DOHH2 (cell line): ENCODE results near the gene COL25A1.

ENCODE experiments used
- EZH2phosphoT487 ChIP-seq: fragments of 200-600 bp; sonication (generic); IDR thresholded peaks from 2 replicates; pipeline ENCODE4 v1.6.1; 2017; ENCODE audit warnings: borderline replicate concordance, mild to moderate bottlenecking, antibody characterized with exemption, low read length, moderate library complexity, mixed read lengths
- TF ChIP-seq, protein P1 (sequence below): fragments of 200-600 bp; sonication (generic); IDR thresholded peaks from one replicate; pipeline ENCODE4 v1.5.1; 2014; ENCODE audit warnings: antibody characterized with exemption, mild to moderate bottlenecking, low read depth, low read length; ENCODE audit not compliant: poor library complexity, severe bottlenecking

DNA sequence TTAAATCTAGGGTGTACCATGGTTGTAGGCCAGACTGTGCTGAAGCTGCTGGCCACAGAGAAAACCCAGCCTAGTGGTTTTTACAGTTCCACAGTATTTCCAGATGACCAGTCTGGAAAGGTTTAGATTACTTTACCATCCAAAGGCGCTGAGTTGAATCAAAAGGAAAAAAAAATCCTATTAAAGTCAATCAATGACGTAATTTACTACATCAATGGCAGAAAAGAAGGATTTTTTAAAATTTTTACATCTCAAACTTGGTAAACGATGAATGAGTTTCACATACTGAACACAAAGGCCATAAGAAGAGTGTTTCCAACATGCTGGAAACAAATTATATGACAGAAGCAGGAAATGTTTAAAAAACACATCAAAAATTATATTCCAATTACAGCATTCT, 409.0 kb downstream of the COL25A1 start:
- TF ChIP-seq, protein P1, sequence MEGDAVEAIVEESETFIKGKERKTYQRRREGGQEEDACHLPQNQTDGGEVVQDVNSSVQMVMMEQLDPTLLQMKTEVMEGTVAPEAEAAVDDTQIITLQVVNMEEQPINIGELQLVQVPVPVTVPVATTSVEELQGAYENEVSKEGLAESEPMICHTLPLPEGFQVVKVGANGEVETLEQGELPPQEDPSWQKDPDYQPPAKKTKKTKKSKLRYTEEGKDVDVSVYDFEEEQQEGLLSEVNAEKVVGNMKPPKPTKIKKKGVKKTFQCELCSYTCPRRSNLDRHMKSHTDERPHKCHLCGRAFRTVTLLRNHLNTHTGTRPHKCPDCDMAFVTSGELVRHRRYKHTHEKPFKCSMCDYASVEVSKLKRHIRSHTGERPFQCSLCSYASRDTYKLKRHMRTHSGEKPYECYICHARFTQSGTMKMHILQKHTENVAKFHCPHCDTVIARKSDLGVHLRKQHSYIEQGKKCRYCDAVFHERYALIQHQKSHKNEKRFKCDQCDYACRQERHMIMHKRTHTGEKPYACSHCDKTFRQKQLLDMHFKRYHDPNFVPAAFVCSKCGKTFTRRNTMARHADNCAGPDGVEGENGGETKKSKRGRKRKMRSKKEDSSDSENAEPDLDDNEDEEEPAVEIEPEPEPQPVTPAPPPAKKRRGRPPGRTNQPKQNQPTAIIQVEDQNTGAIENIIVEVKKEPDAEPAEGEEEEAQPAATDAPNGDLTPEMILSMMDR, result no peak
- TF ChIP-seq EZH2phosphoT487, result no peak
